ENCODE measurements around the gene AGO4. TPM values are rescaled to one million over a fixed set of nuclear protein-coding genes. Genes with fewer than 3 reads are reported as not detected.
"Not testable (repeated sequence)": the region's sequence is repeated elsewhere in the genome, so short reads cannot be mapped to it uniquely, and the experiment has no call there.

The AGO4 gene
- total RNA-seq, 1 donor from 2014 or later: 24.9 TPM

GRCh38 chr1:35809114-35810095 lies 1.6 kb downstream of the AGO4 start:
- no peak for ATAC-seq
- DNase-seq (ENCODE audit: low spot score): no peak
- intact Hi-C loops (cut with DNase I): no loop called here

- no peak for DNase-seq (ENCODE audit: low spot score)
- no peak for ATAC-seq
Measured at GRCh38 chr1:35810096-35810881, 2.5 kb downstream of the AGO4 start.

DNA sequence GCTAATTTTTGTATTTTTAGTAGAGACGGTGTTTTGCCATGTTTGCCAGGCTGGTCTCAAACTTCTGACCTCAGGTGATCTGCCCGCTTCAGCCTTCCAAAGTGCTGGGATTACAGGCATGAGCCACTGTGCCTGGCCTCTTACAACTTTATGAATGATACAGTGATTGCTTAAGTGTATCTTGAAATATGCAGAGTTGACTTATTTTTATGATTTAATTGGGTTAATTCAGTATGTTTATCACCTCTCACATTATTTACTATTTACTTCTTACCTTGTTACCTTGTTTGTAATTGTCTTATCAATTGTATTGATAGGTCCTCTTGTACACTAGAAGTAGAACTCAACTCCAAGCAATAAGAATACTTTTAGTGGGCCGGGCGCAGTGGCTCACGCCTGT lies 4.9 kb downstream of the AGO4 start:
- DNase-seq (ENCODE audit: low spot score); ATAC-seq; intact Hi-C loops (cut with DNase I): not testable (repeated sequence)

More at GRCh38 chr1:35810096-35810881, 2.5 kb downstream of the AGO4 start:
- intact Hi-C loops (cut with DNase I): no loop called here

- ATAC-seq: no peak
- intact Hi-C loops (cut with DNase I): no loop called here
- DNase-seq (ENCODE audit: low spot score): no peak
Measured at GRCh38 chr1:35825255-35825654, 17.4 kb downstream of the AGO4 start.

- DNase-seq (ENCODE audit: low spot score) (no peak), ATAC-seq (no peak)
- intact Hi-C loops (cut with DNase I): no loop called here
Measured at GRCh38 chr1:35832276-35832905, 24.6 kb downstream of the AGO4 start.

DNA sequence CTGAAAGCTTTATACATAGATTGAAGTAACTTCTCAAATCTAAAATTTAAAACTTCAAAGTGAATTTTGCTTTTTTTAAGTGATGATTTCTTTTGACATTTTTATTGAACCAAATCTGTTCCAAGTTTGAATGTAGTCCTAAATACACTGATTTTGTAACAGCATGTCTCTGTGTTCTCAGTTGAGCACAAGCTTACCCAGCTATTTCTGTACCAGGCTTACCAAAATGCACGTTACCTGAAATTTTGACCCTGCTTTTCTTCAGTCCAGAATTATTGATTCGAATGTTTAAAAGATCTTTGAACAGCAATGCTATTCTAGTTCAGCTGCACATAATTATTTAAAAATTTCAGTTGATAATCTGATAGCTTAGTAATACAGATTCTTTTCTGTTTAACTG lies 25.6 kb downstream of the AGO4 start:
- intact Hi-C loops (cut with DNase I): no loop called here
- DNase-seq (ENCODE audit: low spot score) (no peak), ATAC-seq (no peak)

DNA sequence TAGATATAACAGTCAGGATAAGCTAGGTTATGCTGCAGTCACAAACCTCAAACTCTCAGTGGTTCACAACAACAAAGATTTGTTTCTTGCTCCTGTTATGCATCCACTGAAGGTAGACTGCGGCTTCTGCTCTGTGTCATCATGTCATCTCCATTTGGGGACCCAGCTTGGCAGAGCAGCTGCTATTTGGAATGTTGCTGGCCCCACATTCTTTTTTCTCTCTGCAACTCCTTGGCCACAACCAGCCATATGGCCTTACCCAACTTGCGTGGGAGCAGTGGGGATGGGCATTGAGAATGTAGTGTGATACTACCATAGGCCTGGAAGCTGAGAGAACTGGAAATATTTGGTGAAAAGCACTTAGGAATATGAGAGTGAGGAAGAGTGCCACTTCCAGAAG lies 26.4 kb downstream of the AGO4 start:
- intact Hi-C loops (cut with DNase I): no loop called here
- DNase-seq (ENCODE audit: low spot score): no peak
- ATAC-seq: no peak

GRCh38 chr1:35835398-35835797 lies 27.6 kb downstream of the AGO4 start:
- DNase-seq (ENCODE audit: low spot score): no peak
- intact Hi-C loops (cut with DNase I): no loop called here
- no peak for ATAC-seq

- no peak for ATAC-seq
- DNase-seq (ENCODE audit: low spot score): no peak
- intact Hi-C loops (cut with DNase I): no loop called here
Measured at GRCh38 chr1:35836734-35837133, 28.9 kb downstream of the AGO4 start.

DNA sequence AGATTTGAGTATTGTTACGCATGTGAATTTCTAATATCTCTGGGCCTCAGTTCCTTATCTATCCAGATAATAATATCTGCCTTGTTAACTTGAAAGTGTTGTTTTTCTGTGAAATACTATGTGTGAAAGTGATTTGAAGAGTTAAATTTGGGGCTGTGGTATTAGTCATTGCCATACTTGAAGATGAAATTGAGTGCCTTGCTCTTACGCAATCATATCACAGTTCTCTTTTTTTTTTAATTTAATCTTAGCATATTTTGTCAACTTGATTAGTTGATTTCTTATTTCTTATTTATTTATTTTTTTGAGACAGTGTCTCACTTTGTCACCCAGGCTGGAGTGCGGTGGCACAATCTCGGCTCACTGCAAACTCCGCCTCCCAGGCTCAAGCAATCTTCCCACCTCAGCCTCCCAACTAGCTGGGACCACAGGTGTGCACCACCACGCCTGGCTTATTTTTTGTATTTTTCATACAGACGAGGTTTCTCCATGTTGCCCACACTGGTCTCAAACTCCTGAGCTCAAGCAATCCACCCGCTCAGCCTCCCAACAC lies 31.0 kb downstream of the AGO4 start:
- DNase-seq (ENCODE audit: low spot score) (no peak), ATAC-seq (no peak)
- intact Hi-C loops (cut with DNase I): no loop called here

GRCh38 chr1:35844826-35845225 lies 37.0 kb downstream of the AGO4 start:
- DNase-seq (ENCODE audit: low spot score) (no peak), ATAC-seq (no peak)
- intact Hi-C loops (cut with DNase I): no loop called here

- DNase-seq (ENCODE audit: low spot score) (no peak), ATAC-seq (peak; percentile 50)
- intact Hi-C loops (cut with DNase I): no loop called here
Measured at GRCh38 chr1:35845766-35846165, 38.0 kb downstream of the AGO4 start.

- no peak for ATAC-seq
- no peak for DNase-seq (ENCODE audit: low spot score)
- intact Hi-C loops (cut with DNase I): no loop called here
Measured at GRCh38 chr1:35847935-35848565, 40.2 kb downstream of the AGO4 start.

- no peak for ATAC-seq
- DNase-seq (ENCODE audit: low spot score): no peak
- intact Hi-C loops (cut with DNase I): no loop called here
Measured at GRCh38 chr1:35850051-35850450, 42.2 kb downstream of the AGO4 start.

GRCh38 chr1:35850716-35851115 lies 42.9 kb downstream of the AGO4 start:
- DNase-seq (ENCODE audit: low spot score): no peak
- no peak for ATAC-seq
- intact Hi-C loops (cut with DNase I): no loop called here

DNA sequence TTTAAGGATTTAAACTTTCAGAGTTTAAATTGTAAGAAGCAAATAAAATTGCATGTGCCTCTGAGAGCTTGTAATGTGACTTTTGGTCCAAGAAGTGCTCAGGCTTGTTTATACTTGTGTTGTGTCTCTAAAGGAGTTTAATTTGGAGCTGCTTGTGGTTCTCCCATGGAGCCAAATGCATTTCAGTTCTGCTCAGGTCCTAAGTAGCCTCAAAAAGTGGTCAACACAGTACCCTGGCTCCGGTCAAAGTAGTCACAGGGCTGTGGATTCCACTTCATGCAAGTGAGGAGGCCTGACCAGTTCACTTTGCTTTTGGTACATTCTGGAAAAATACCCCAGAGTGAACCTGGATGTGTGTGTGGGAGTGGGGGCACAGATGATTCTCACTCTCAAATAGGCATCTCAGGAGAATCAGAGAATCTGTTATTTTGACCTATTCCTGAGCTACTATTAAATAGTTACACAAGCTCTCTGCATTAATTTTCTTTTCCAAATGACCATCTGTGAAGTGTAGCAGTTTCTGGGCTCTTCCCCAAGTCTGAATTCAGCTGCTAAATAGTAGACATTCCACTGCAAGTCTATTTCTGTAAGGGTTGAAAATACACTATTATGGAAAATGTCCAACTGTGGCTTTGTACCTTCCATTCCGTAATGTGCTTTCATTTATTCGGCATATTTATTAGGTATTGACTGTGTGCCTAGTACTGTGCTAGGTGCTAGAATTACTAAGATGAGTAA lies 43.5 kb downstream of the AGO4 start:
- DNase-seq (ENCODE audit: low spot score): no peak
- intact Hi-C loops (cut with DNase I): no loop called here

DNA sequence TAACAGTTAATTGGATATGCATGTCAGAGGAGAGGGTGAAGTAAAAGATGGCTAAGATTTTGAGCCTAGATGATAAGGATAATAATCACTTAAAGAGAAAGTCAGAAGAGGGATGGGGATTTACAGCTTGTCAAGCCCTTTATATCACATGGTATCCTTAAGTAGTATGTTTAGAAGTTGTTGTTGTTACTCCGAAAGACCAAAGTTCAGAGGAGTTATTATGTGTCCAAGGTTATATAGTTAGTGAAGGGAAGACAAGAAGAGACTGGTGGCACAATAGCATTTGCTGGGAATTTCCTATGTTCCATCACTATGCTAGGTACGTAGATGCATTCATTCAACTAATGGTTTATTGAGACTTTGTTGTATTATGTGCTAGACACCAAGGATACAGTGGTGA lies 44.4 kb downstream of the AGO4 start:
- DNase-seq (ENCODE audit: low spot score) (no peak), ATAC-seq (no peak)
- intact Hi-C loops (cut with DNase I): no loop called here

More for the DNA sequence above, 43.5 kb downstream of the AGO4 start:
- ATAC-seq: peak; percentile 71

DNA sequence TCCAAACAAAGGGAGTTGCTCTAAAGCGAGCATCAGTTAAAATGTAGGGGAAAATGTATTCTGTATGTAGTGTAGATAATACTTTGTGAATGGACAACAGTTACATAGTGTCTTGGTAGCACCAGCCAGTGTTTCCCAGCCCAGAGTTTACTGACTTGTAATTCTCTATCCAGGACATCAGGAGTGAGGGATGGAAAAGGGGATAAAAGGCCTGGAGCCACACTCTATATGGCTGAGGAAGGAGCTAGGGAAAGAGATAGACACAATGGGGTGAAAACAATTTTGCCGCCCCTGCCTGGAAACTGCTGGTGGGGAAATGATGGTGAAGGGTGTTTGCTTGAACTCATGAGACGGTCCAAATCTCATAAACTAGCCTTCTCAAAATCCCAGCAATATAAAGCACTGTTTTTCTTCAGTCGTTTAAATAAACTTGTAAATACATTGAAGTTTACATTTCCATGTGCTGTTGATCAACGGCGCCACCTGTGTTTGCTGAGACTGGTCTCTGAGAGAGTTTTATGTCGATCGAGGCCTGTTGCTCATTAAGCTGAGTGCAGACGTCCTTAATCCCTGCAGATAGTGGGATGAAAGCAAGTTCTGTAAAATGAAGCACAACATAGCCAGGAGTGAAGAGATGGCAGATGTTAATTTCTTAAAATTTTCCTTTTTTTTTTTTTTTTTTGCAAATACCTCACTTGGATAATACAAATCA lies 47.3 kb downstream of the AGO4 start:
- ATAC-seq: no peak
- intact Hi-C loops (cut with DNase I): no loop called here
- no peak for DNase-seq (ENCODE audit: low spot score)
